Small intestine (tissue), 16 donors: ENCODE results near the gene ELMO3. TPM values are rescaled to one million over a fixed set of nuclear protein-coding genes. Genes with fewer than 3 reads are reported as not detected.

Source experiments
- DNase-seq, 2 donors: peaks; one replicate each; pipeline versions ENCODE4 v3.0.0 to v3.0.0-alpha.2; 2013
- FAIRE-seq: peaks from 2 replicates; lab custom pipeline; 2012; peaks lifted over from hg19 to GRCh38; lab: Jason Lieb, UNC
- H3K27ac ChIP-seq, 3 donors: one replicate each; pipeline ENCODE4 v1.5.1; 2013; ENCODE audit warnings: low read length in 2 of 3, mild to moderate bottlenecking in 2 of 3, control low read depth in 1 of 3, inconsistent platforms in 1 of 3, low read depth in 1 of 3, moderate library complexity in 1 of 3
- H3K27me3 ChIP-seq, 3 donors: one replicate each; pipeline ENCODE4 v1.6.1; 2013; ENCODE audit warnings: low read length in 3 of 3, inconsistent platforms in 1 of 3; ENCODE audit not compliant: control insufficient read depth in 3 of 3, insufficient read depth in 3 of 3
- H3K36me3 ChIP-seq, 3 donors: one replicate each; pipeline ENCODE4 v1.6.1; 2013; ENCODE audit warnings: low read length in 3 of 3, inconsistent platforms in 1 of 3, low read depth in 1 of 3, mild to moderate bottlenecking in 1 of 3, moderate library complexity in 1 of 3; ENCODE audit not compliant: control insufficient read depth in 3 of 3, insufficient read depth in 2 of 3
- H3K4me1 ChIP-seq, 3 donors: one replicate each; pipeline ENCODE4 v1.6.1; 2013; ENCODE audit warnings: low read length in 2 of 3, inconsistent platforms in 1 of 3, low read depth in 1 of 3, mild to moderate bottlenecking in 1 of 3, moderate library complexity in 1 of 3; ENCODE audit not compliant: control insufficient read depth in 3 of 3, insufficient read depth in 2 of 3
- H3K4me3 ChIP-seq, 3 donors: one replicate each; pipeline ENCODE4 v1.5.1; 2013; ENCODE audit warnings: low read length in 3 of 3, control low read depth in 1 of 3, inconsistent platforms in 1 of 3, low read depth in 1 of 3, mild to moderate bottlenecking in 1 of 3, moderate library complexity in 1 of 3
- H3K9me3 ChIP-seq, 2 donors: one replicate each; pipeline ENCODE4 v1.6.1; 2013; ENCODE audit warnings: low read depth in 1 of 2, low read length in 1 of 2; ENCODE audit not compliant: control insufficient read depth in 2 of 2, insufficient read depth in 1 of 2
- WGBS, 3 donors: extraction: QIAGEN DNeasy Blood & Tissue Kit; methylation state at CpG; one replicate each; pipeline ENCODE4 v1.1.7; 2013; 5-methylcytosine and 5-hydroxymethylcytosine counted together
- long read RNA-seq, 10 donors: transcript quantifications; one replicate each; lab custom pipeline, GENCODE V29; 2026
- polyA plus RNA-seq, 4 donors: library from polyadenylated mRNA; stranded (reverse) in 3 of 4; unstranded in 1 of 4; fragments of 200-250 nt in 3 of 4; fragments of 120-200 nt in 1 of 4; gene quantifications; one replicate each; pipeline versions ENCODE4 v1.2.1 to v1.2.3, GENCODE V29; 2013
- donor health status: healthy with polysubstance abuse.
- donor health status: control.
- donor health status: control.
- donor health status: Bipolar disorder and iron deficiency.
- donor health status: healthy.

ELMO3 gene, protein sequence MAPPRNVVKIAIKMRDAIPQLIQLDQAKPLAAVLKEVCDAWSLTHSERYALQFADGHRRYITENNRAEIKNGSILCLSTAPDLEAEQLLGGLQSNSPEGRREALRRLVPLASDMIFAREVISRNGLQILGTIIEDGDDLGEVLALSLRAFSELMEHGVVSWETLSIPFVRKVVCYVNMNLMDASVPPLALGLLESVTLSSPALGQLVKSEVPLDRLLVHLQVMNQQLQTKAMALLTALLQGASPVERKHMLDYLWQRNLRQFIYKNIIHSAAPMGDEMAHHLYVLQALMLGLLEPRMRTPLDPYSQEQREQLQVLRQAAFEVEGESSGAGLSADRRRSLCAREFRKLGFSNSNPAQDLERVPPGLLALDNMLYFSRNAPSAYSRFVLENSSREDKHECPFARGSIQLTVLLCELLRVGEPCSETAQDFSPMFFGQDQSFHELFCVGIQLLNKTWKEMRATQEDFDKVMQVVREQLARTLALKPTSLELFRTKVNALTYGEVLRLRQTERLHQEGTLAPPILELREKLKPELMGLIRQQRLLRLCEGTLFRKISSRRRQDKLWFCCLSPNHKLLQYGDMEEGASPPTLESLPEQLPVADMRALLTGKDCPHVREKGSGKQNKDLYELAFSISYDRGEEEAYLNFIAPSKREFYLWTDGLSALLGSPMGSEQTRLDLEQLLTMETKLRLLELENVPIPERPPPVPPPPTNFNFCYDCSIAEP
- polyA plus RNA-seq: 100 to 1,000 TPM in 1 of 4 donors, 10 to 100 TPM in 3; 36.3 to 101 (median 67.4) TPM
- long read RNA-seq, donor 1: 0 reads
- long read RNA-seq, donor 2, partial matches to known transcripts: 0 of 2 reads
- long read RNA-seq, donor 2, other reads (novel, unspliced or antisense): 0 of 2 reads
- long read RNA-seq, donor 3, partial matches to known transcripts: 0 of 2 reads
- long read RNA-seq, donor 3, other reads (novel, unspliced or antisense): 0 of 2 reads
- long read RNA-seq, donor 4: 0 reads
- long read RNA-seq, donor 5, partial matches to known transcripts: 11 of 13 reads
- long read RNA-seq, donor 5, other reads (novel, unspliced or antisense): 0 of 13 reads
- long read RNA-seq, donor 6, transcript ELMO3-202 (20 exons, 2,531 nt): major isoform, 6 of 6 reads
- long read RNA-seq, donor 6, partial matches to known transcripts: 0 of 6 reads
- long read RNA-seq, donor 6, other reads (novel, unspliced or antisense): 0 of 6 reads
- long read RNA-seq, donor 7: 0 reads
- long read RNA-seq, donor 8: 0 reads
- long read RNA-seq, donor 9, partial matches to known transcripts: 0 of 1 reads
- long read RNA-seq, donor 9, other reads (novel, unspliced or antisense): 0 of 1 reads
- long read RNA-seq, donor 10, transcript ELMO3-202 (20 exons, 2,531 nt): major isoform, 5 of 13 reads
- long read RNA-seq, donor 10, partial matches to known transcripts: 8 of 13 reads
- long read RNA-seq, donor 10, other reads (novel, unspliced or antisense): 0 of 13 reads

GRCh38 chr16:67199011-67199807, at the start of gene ELMO3:
ELMO3 (plus strand) TSS chr16:67199131; CDS start chr16:67199327, 196 bp downstream.
- peak within 1 kb of the TSS; percentile 93 to 99 (median 97) for H3K27ac ChIP-seq

GRCh38 chr16:67149276-67150046, 49.5 kb upstream of the ELMO3 start:
- no peak for FAIRE-seq
- peaks cover 4 to 52% (median 10%) of the 10 kb centered on the region in 3 donors for H3K36me3 ChIP-seq
- no peaks in the 10 kb centered on the region for H3K9me3 ChIP-seq
- DNase-seq: no peak
- no peak overlapping the region for H3K27ac ChIP-seq
- H3K4me3 ChIP-seq: no peak overlapping the region
- H3K27me3 ChIP-seq: peaks cover 0 to 50% (median 0%) of the 10 kb centered on the region in 3 donors
- peaks cover 0 to 16% (median 0%) of the 10 kb centered on the region in 3 donors for H3K4me1 ChIP-seq
- WGBS, 3 donors: 64 to 77% (median 76%) methylated on average over 60 to 77 of the region's 77 CpGs

More at GRCh38 chr16:67199011-67199807, at the start of gene ELMO3:
- H3K27me3 ChIP-seq: no peaks in the 10 kb centered on the region
- no peak for FAIRE-seq
- peak within 1 kb of the TSS; percentile 10 to 93 (median 65) for H3K4me3 ChIP-seq
- H3K9me3 ChIP-seq: no peaks in the 10 kb centered on the region
- H3K36me3 ChIP-seq: peaks cover 13 to 86% (median 37%) of the 10 kb centered on the region in 3 donors
- peaks cover 0 to 17% (median 2%) of the 10 kb centered on the region in 3 donors for H3K4me1 ChIP-seq
- peak; percentile 91 to 92 for DNase-seq
- 15 to 43% (median 33%) methylated on average over 45 to 61 of the region's 61 CpGs for WGBS, 3 donors

GRCh38 chr16:67150047-67150832, 48.7 kb upstream of the ELMO3 start:
- Histone ChIP-seq H3K27me3 (peaks cover 0 to 57% (median 0%) of the 10 kb centered on the region in 3 donors), H3K9me3 (no peaks in the 10 kb centered on the region), H3K27ac (peak overlapping the region; percentile 34 to 77 (median 73)), H3K4me1 (peaks cover 0 to 19% (median 0%) of the 10 kb centered on the region in 3 donors), H3K4me3 (peak overlapping the region; percentile 43 to 50 (median 49)), H3K36me3 (peaks cover 4 to 44% (median 10%) of the 10 kb centered on the region in 3 donors)
- DNase-seq: peak in 1 of 2 donors; percentile 70
- 5 to 8% (median 7%) methylated on average over 68 to 94 of the region's 94 CpGs for WGBS, 3 donors
- FAIRE-seq: no peak

GRCh38 chr16:67150833-67151396, 48.0 kb upstream of the ELMO3 start, which contains the start of gene B3GNT9:
B3GNT9 (minus strand) TSS chr16:67150998; CDS start chr16:67150485, 513 bp downstream.
- 1 to 5% (median 3%) methylated on average over 30 to 34 of the region's 34 CpGs for WGBS, 3 donors
- Histone ChIP-seq H3K27ac (peak within 1 kb of the TSS; percentile 34 to 77 (median 73)), H3K4me3 (peak within 1 kb of the TSS; percentile 43 to 50 (median 49)), H3K9me3 (no peaks in the 10 kb centered on the region), H3K4me1 (peaks cover 0 to 25% (median 0%) of the 10 kb centered on the region in 3 donors), H3K27me3 (peaks cover 0 to 63% (median 0%) of the 10 kb centered on the region in 3 donors), H3K36me3 (peaks cover 0 to 38% (median 6%) of the 10 kb centered on the region in 3 donors)
- DNase-seq: peak; percentile 48 to 75
- no peak for FAIRE-seq

DNA sequence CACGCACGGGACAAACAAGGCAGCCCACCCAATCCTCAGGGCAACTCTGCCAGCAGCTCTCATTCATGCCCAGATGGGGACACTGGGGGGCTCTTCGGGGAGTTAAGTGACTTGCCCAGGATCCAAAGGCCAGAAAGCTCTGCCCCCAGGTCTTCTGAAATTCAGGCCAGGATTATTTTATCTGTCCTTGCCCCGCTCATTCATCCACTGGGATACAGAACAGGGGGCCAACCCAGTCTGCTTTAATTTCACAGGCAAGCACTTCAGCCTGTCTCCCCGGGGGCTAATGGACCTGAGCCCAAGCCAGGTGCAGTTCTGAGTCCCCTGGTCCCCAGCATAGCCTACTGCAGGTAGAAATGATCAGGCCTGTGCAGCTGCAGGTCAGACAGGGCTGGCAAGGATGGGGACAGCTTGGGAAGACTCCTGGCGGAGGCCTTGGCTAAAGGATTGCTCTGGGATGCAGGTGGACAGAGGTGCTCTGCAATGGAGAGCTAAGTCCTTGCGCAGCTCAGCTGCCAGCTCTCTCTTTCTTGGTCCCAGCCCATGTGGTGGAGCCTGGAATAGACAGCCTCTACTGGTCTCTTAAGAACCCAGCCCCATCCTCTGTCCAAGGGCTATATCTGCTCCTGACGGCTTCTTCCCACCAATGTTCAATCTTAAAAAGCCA, 47.4 kb upstream of the ELMO3 start:
- 39 to 58% (median 55%) methylated on average over 8 of the region's 8 CpGs for WGBS, 3 donors
- DNase-seq (no peak), FAIRE-seq (no peak)
- peaks cover 0 to 69% (median 0%) of the 10 kb centered on the region in 3 donors for H3K27me3 ChIP-seq
- peaks cover 0 to 31% (median 5%) of the 10 kb centered on the region in 3 donors for H3K36me3 ChIP-seq
- H3K27ac ChIP-seq: peak overlapping the region in 2 of 3 donors; percentile 73 to 77
- H3K9me3 ChIP-seq: no peaks in the 10 kb centered on the region
- H3K4me3 ChIP-seq: peak overlapping the region in 1 of 3 donors; percentile 43
- H3K4me1 ChIP-seq: peaks cover 0 to 31% (median 0%) of the 10 kb centered on the region in 3 donors
